Stimulated activated naive B cell treated with anti-CD40 and anti-IgM and Interleukin-4, amounts not matched to agents 10 μg/mL and 1 μg/mL and 100 μg/mL, for 72 hours (primary cell): ENCODE data around the gene F7.
A peak's percentile ranks its signal among the peaks of the same experiment; 100 is the strongest.
"Not testable (repeated sequence)": the region's sequence is repeated elsewhere in the genome, so short reads cannot be mapped to it uniquely, and the experiment has no call there.

Source experiments
- ATAC-seq, 2 donors: fragments of 150-1000 bp; cut with Tn5 transposase; replicated peaks; 2 replicates each; pipeline ENCODE4 v1.10.0; 2021; ENCODE audit warnings: moderate library complexity in 1 of 2
- DNase-seq: peaks from one replicate; pipeline ENCODE4 v3.0.0; 2021
- H3K27ac Mint-ChIP-seq: one replicate; pipeline ENCODE4 v1.8.0; 2022; ENCODE audit warnings: mild to moderate bottlenecking, mixed read lengths
- H3K27me3 Mint-ChIP-seq, 2 donors: one replicate each; pipeline ENCODE4 v1.8.0; 2022; ENCODE audit warnings: mixed read lengths in 2 of 2
- H3K36me3 Mint-ChIP-seq, 2 donors: one replicate each; pipeline ENCODE4 v1.8.0; 2022; ENCODE audit warnings: mixed read lengths in 2 of 2, mild to moderate bottlenecking in 1 of 2
- H3K4me1 Mint-ChIP-seq, 2 donors: one replicate each; pipeline ENCODE4 v1.8.0; 2022; ENCODE audit warnings: mixed read lengths in 2 of 2, mild to moderate bottlenecking in 1 of 2
- H3K4me3 Mint-ChIP-seq, 2 donors: one replicate each; pipeline ENCODE4 v1.8.0; 2022; ENCODE audit warnings: mild to moderate bottlenecking in 2 of 2, mixed read lengths in 2 of 2, moderate library complexity in 1 of 2
- H3K9me3 Mint-ChIP-seq, 2 donors: one replicate each; pipeline ENCODE4 v1.8.0; 2022; ENCODE audit warnings: mixed read lengths in 2 of 2, mild to moderate bottlenecking in 1 of 2

Gene F7

GRCh38 chr13:113157206-113157928, 51.8 kb downstream of the F7 start:
- Mint-ChIP-seq H3K27ac (no peak overlapping the region), H3K4me3 (no peak overlapping the region), H3K9me3 (peaks cover 5 to 17% of the 10 kb centered on the region in 2 donors), H3K36me3 (peaks cover 5% of the 10 kb centered on the region in 2 donors), H3K4me1 (peaks cover 12 to 20% of the 10 kb centered on the region in 2 donors), H3K27me3 (peaks cover 32 to 37% of the 10 kb centered on the region in 2 donors)
- no peak for DNase-seq
- ATAC-seq = no peak

- peaks cover 5 to 17% of the 10 kb centered on the region in 2 donors for H3K9me3 Mint-ChIP-seq
- H3K4me3 Mint-ChIP-seq = no peak within 1 kb of the TSS
- DNase-seq (no peak), ATAC-seq (no peak)
- peaks cover 5% of the 10 kb centered on the region in 2 donors for H3K36me3 Mint-ChIP-seq
- peaks cover 6 to 12% of the 10 kb centered on the region in 2 donors for H3K4me1 Mint-ChIP-seq
- H3K27ac Mint-ChIP-seq = no peak within 1 kb of the TSS
- peaks cover 29 to 36% of the 10 kb centered on the region in 2 donors for H3K27me3 Mint-ChIP-seq
These were observed 52.5 kb downstream of the F7 start, which contains the start of gene PROZ for GRCh38 chr13:113157929-113158747. Gene PROZ (plus strand): TSS chr13:113158648. CDS start chr13:113158661, 13 bp downstream.

GRCh38 chr13:113158946-113159345, 53.4 kb downstream of the F7 start:
- no peak overlapping the region for H3K27ac Mint-ChIP-seq
- peaks cover 5 to 17% of the 10 kb centered on the region in 2 donors for H3K9me3 Mint-ChIP-seq
- DNase-seq (no peak), ATAC-seq (no peak)
- H3K4me3 Mint-ChIP-seq = no peak overlapping the region
- H3K4me1 Mint-ChIP-seq = peaks cover 4 to 6% of the 10 kb centered on the region in 2 donors
- H3K36me3 Mint-ChIP-seq = peaks cover 5 to 8% of the 10 kb centered on the region in 2 donors
- peaks cover 36 to 41% of the 10 kb centered on the region in 2 donors for H3K27me3 Mint-ChIP-seq

GRCh38 chr13:113159701-113160100, 54.1 kb downstream of the F7 start:
- Mint-ChIP-seq H3K4me1 (peaks cover 4 to 6% of the 10 kb centered on the region in 2 donors), H3K4me3 (no peak overlapping the region), H3K27ac (no peak overlapping the region), H3K27me3 (peaks cover 36 to 41% of the 10 kb centered on the region in 2 donors), H3K36me3 (peaks cover 5 to 8% of the 10 kb centered on the region in 2 donors), H3K9me3 (peaks cover 5 to 17% of the 10 kb centered on the region in 2 donors)
- DNase-seq (no peak), ATAC-seq (no peak)

GRCh38 chr13:113160983-113161382, 55.4 kb downstream of the F7 start:
- Mint-ChIP-seq H3K27ac (no peak overlapping the region), H3K4me1 (peaks cover 4 to 6% of the 10 kb centered on the region in 2 donors), H3K9me3 (peaks cover 0 to 9% of the 10 kb centered on the region in 2 donors), H3K27me3 (peaks cover 36 to 41% of the 10 kb centered on the region in 2 donors), H3K36me3 (peaks cover 0 to 3% of the 10 kb centered on the region in 2 donors), H3K4me3 (no peak overlapping the region)
- no peak for DNase-seq
- ATAC-seq = no peak

GRCh38 chr13:113161433-113161832, 55.8 kb downstream of the F7 start:
- peaks cover 36 to 41% of the 10 kb centered on the region in 2 donors for H3K27me3 Mint-ChIP-seq
- H3K9me3 Mint-ChIP-seq = peaks cover 0 to 4% of the 10 kb centered on the region in 2 donors
- H3K4me1 Mint-ChIP-seq = peaks cover 4 to 6% of the 10 kb centered on the region in 2 donors
- H3K4me3 Mint-ChIP-seq = peak overlapping the region in 1 of 2 donors; percentile 63
- H3K36me3 Mint-ChIP-seq = peaks cover 0 to 3% of the 10 kb centered on the region in 2 donors
- no peak for ATAC-seq
- no peak overlapping the region for H3K27ac Mint-ChIP-seq
- no peak for DNase-seq

GRCh38 chr13:113161975-113162374, 56.4 kb downstream of the F7 start:
- peaks cover 36 to 41% of the 10 kb centered on the region in 2 donors for H3K27me3 Mint-ChIP-seq
- not testable (repeated sequence) for H3K36me3 Mint-ChIP-seq, ATAC-seq, H3K27ac Mint-ChIP-seq, H3K4me3 Mint-ChIP-seq, DNase-seq, H3K9me3 Mint-ChIP-seq, H3K4me1 Mint-ChIP-seq

- ATAC-seq = peak in 1 of 2 donors; percentile 54
- no peak for DNase-seq
- H3K36me3 Mint-ChIP-seq = peaks cover 4 to 11% of the 10 kb centered on the region in 2 donors
- no peak overlapping the region for H3K4me3 Mint-ChIP-seq
- peaks cover 28 to 40% of the 10 kb centered on the region in 2 donors for H3K27me3 Mint-ChIP-seq
- peaks cover 4 to 6% of the 10 kb centered on the region in 2 donors for H3K4me1 Mint-ChIP-seq
- peak overlapping the region; percentile 56 for H3K27ac Mint-ChIP-seq
- peaks cover 3 to 4% of the 10 kb centered on the region in 2 donors for H3K9me3 Mint-ChIP-seq
These were observed 57.4 kb downstream of the F7 start for GRCh38 chr13:113162783-113163685.

- no peak overlapping the region for H3K4me3 Mint-ChIP-seq
- peaks cover 21 to 30% of the 10 kb centered on the region in 2 donors for H3K27me3 Mint-ChIP-seq
These were observed 58.9 kb downstream of the F7 start for GRCh38 chr13:113164492-113164891.

GRCh38 chr13:113166266-113166665, 60.7 kb downstream of the F7 start:
- DNase-seq (no peak), ATAC-seq (no peak)
- peaks cover 7% of the 10 kb centered on the region in 2 donors for H3K9me3 Mint-ChIP-seq
- peaks cover 2% of the 10 kb centered on the region in 2 donors for H3K4me1 Mint-ChIP-seq
- H3K27ac Mint-ChIP-seq = no peak overlapping the region
- H3K4me3 Mint-ChIP-seq = no peak overlapping the region
- peaks cover 19 to 37% of the 10 kb centered on the region in 2 donors for H3K36me3 Mint-ChIP-seq
- peaks cover 12 to 13% of the 10 kb centered on the region in 2 donors for H3K27me3 Mint-ChIP-seq

More at GRCh38 chr13:113164492-113164891, 58.9 kb downstream of the F7 start:
- H3K4me1 Mint-ChIP-seq = peaks cover 4 to 6% of the 10 kb centered on the region in 2 donors
- peaks cover 7% of the 10 kb centered on the region in 2 donors for H3K9me3 Mint-ChIP-seq
- peaks cover 11 to 24% of the 10 kb centered on the region in 2 donors for H3K36me3 Mint-ChIP-seq
- no peak for ATAC-seq
- H3K27ac Mint-ChIP-seq = no peak overlapping the region
- DNase-seq = no peak

GRCh38 chr13:113166681-113167080, 61.1 kb downstream of the F7 start:
- DNase-seq (no peak), ATAC-seq (no peak)
- Mint-ChIP-seq H3K9me3 (peaks cover 7% of the 10 kb centered on the region in 2 donors), H3K27me3 (peaks cover 10 to 11% of the 10 kb centered on the region in 2 donors), H3K36me3 (peaks cover 24 to 41% of the 10 kb centered on the region in 2 donors), H3K27ac (no peak overlapping the region), H3K4me3 (no peak overlapping the region), H3K4me1 (peaks cover 0 to 1% of the 10 kb centered on the region in 2 donors)

- DNase-seq (no peak), ATAC-seq (no peak)
- Mint-ChIP-seq H3K27me3 (peaks cover 10 to 11% of the 10 kb centered on the region in 2 donors), H3K9me3 (peaks cover 7% of the 10 kb centered on the region in 2 donors), H3K36me3 (peaks cover 27 to 46% of the 10 kb centered on the region in 2 donors), H3K27ac (no peak overlapping the region), H3K4me1 (peaks cover 0 to 1% of the 10 kb centered on the region in 2 donors), H3K4me3 (no peak overlapping the region)
These were observed 61.6 kb downstream of the F7 start for GRCh38 chr13:113167155-113167554.

GRCh38 chr13:113167575-113167974, 62.0 kb downstream of the F7 start:
- no peak for ATAC-seq
- no peak overlapping the region for H3K4me3 Mint-ChIP-seq
- peaks cover 0 to 1% of the 10 kb centered on the region in 2 donors for H3K4me1 Mint-ChIP-seq
- H3K36me3 Mint-ChIP-seq = peaks cover 30 to 49% of the 10 kb centered on the region in 2 donors
- no peak overlapping the region for H3K27ac Mint-ChIP-seq
- peaks cover 10 to 11% of the 10 kb centered on the region in 2 donors for H3K27me3 Mint-ChIP-seq
- no peak for DNase-seq
- peaks cover 7% of the 10 kb centered on the region in 2 donors for H3K9me3 Mint-ChIP-seq
